PC-9 (cell line): Measurements from ENCODE around the gene CLCA4. TPM values are rescaled to one million over a fixed set of nuclear protein-coding genes. Genes with fewer than 3 reads are reported as not detected.

ENCODE experiments used
- BruUV-seq: library from RNA; stranded (reverse); fragments of 400-500 nt; replicated peaks from 2 replicates; lab custom pipeline; 2021; lab: Mats Ljungman, UMichigan
- CTCF ChIA-PET: fragments of 300-600 bp; sonication (Branson Sonifier 250); formaldehyde crosslinking; loops from one replicate; lab custom pipeline; 2022; ENCODE audit warnings: antibody characterized with exemption; lab: Charles Lee
- POLR2A ChIA-PET: fragments of 300-600 bp; sonication (Branson Sonifier 250); formaldehyde crosslinking; loops from one replicate; lab custom pipeline; 2022; ENCODE audit warnings: antibody characterized with exemption; ENCODE audit not compliant: unreplicated experiment; lab: Charles Lee
- DNase-seq, 2 experiments: peaks; one replicate each; pipeline versions ENCODE4 v3.0.0 to v3.0.0-alpha.2; 2015 to 2022; ENCODE audit warnings: mixed read lengths in 1 of 2
- H2AFZ ChIP-seq: fragments of 200-600 bp; sonication (generic); 2 replicates; pipeline ENCODE4 v1.8.1; 2017; ENCODE audit warnings: antibody characterized with exemption
- H3F3A ChIP-seq: fragments of 200-600 bp; sonication (generic); 2 replicates; pipeline ENCODE4 v1.8.1; 2017; ENCODE audit warnings: antibody characterized with exemption, mild to moderate bottlenecking, low read depth; ENCODE audit not compliant: insufficient read depth
- H3K27ac ChIP-seq: fragments of 200-600 bp; sonication (generic); 2 replicates; pipeline ENCODE4 v1.6.1; 2016; ENCODE audit warnings: mixed run types
- H3K27me3 ChIP-seq: fragments of 200-600 bp; sonication (generic); 2 replicates; pipeline ENCODE4 v1.6.1; 2016; ENCODE audit warnings: low read depth, mixed run types; ENCODE audit not compliant: insufficient read depth
- H3K36me3 ChIP-seq: fragments of 200-600 bp; sonication (generic); 2 replicates; pipeline ENCODE4 v1.6.1; 2016; ENCODE audit warnings: low read depth, mixed run types
- H3K4me1 ChIP-seq: fragments of 200-600 bp; sonication (generic); replicated peaks from 2 replicates; pipeline ENCODE4 v1.6.1; 2016; ENCODE audit warnings: mixed run types; ENCODE audit not compliant: insufficient read depth
- H3K4me2 ChIP-seq: fragments of 200-600 bp; sonication (generic); 2 replicates; pipeline ENCODE4 v1.6.1; 2017; ENCODE audit warnings: mixed run types
- H3K4me3 ChIP-seq: fragments of 200-600 bp; sonication (generic); 2 replicates; pipeline ENCODE4 v1.6.1; 2016; ENCODE audit warnings: mixed run types
- H3K79me2 ChIP-seq: fragments of 200-600 bp; sonication (generic); 2 replicates; pipeline ENCODE4 v1.6.1; 2017; ENCODE audit warnings: low read depth, mixed run types
- H3K9me2 ChIP-seq: fragments of 200-600 bp; sonication (generic); 2 replicates; pipeline ENCODE4 v1.8.1; 2017; ENCODE audit warnings: mild to moderate bottlenecking; ENCODE audit not compliant: insufficient read depth
- H3K9me3 ChIP-seq: fragments of 200-600 bp; sonication (generic); 2 replicates; pipeline ENCODE4 v1.8.1; 2016; ENCODE audit warnings: low read depth; ENCODE audit not compliant: insufficient read depth
- H4K20me1 ChIP-seq: fragments of 200-600 bp; sonication (generic); 2 replicates; pipeline ENCODE4 v1.8.1; 2017; ENCODE audit not compliant: insufficient read depth
- EZH2 ChIP-seq: fragments of 200-600 bp; sonication (generic); IDR thresholded peaks from 2 replicates; pipeline ENCODE4 v1.8.0; 2017; ENCODE audit warnings: antibody characterized with exemption, low read depth
- intact Hi-C: fragments of 100-400 bp; cut with micrococcal nuclease; formaldehyde crosslinking; loops from one replicate; pipeline ENCODE4 v1.10.0; 2022; ENCODE audit not compliant: unreplicated experiment
- total RNA-seq: library from RNA; stranded (reverse); gene quantifications from 2 replicates; pipeline ENCODE4 v1.2.3, GENCODE V29; 2021
- TF ChIP-seq, protein P1 (sequence below): fragments of 200-600 bp; sonication (generic); conservative IDR thresholded peaks from 2 replicates; pipeline ENCODE4 v1.6.1; 2017; ENCODE audit warnings: mixed run types, antibody characterized with exemption, mild to moderate bottlenecking, moderate library complexity

Gene CLCA4
- total RNA-seq, 1 experiment from 2014 or later, result not detected

- CTCF ChIA-PET, result no interaction called here
- Histone ChIP-seq H3K4me1 (no peaks in the 10 kb centered on the region), H3K79me2 (no peaks in the 10 kb centered on the region), H2AFZ (no peak overlapping the region), H4K20me1 (no peaks in the 10 kb centered on the region), H3K4me2 (no peak overlapping the region), H3K36me3 (no peaks in the 10 kb centered on the region), H3K4me3 (no peak overlapping the region), H3K27me3 (no peaks in the 10 kb centered on the region), H3K9me3 (no peaks in the 10 kb centered on the region), H3K27ac (no peak overlapping the region), H3K9me2 (no peaks in the 10 kb centered on the region; the same call in 1 of the 2 replicates), H3F3A (no peaks in the 10 kb centered on the region)
- DNase-seq, result no peak
- intact Hi-C loops, result no loop called here
- BruUV-seq, result no TSS peak
- POLR2A ChIA-PET, result no interaction called here
- no peak for TF ChIP-seq EZH2
- TF ChIP-seq, protein P1, sequence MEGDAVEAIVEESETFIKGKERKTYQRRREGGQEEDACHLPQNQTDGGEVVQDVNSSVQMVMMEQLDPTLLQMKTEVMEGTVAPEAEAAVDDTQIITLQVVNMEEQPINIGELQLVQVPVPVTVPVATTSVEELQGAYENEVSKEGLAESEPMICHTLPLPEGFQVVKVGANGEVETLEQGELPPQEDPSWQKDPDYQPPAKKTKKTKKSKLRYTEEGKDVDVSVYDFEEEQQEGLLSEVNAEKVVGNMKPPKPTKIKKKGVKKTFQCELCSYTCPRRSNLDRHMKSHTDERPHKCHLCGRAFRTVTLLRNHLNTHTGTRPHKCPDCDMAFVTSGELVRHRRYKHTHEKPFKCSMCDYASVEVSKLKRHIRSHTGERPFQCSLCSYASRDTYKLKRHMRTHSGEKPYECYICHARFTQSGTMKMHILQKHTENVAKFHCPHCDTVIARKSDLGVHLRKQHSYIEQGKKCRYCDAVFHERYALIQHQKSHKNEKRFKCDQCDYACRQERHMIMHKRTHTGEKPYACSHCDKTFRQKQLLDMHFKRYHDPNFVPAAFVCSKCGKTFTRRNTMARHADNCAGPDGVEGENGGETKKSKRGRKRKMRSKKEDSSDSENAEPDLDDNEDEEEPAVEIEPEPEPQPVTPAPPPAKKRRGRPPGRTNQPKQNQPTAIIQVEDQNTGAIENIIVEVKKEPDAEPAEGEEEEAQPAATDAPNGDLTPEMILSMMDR, result no peak
Measured at GRCh38 chr1:86530211-86530845, 16.6 kb upstream of the CLCA4 start.

DNA sequence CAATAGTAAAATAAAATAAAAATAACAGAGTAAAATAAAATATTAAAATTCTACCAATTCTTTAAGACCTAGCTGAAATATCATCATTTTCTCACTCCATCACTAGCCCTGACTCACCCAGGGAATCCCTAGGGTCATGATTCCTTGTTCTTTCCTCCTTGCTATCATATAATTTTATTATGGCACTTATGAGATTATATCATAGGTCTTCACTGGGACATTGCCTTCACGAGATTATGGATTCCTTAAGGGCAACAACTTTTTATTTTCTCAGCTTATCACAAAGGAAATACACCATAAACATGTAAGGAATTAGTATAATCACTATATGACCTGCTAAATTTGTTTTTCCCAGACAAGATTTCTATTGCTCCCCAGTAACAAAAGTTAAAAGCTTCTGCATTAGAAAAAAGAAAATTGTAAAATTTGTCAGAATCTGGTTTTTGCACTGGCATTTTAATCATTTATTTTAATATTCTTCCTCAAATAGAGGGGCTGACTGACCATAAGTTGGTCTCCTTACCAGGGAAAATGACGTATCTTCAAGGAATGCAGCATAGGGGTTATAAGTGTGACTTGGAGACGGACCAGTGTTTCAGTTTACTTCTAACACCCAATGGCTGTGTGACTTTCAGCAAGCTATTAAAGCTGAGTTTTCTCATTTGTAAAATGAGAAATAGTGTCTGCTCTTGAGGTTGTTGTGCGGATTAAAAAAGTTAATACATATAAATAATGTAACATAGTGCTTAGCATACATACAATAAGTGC is 8.8 kb upstream of the CLCA4 start:
- BruUV-seq, result no TSS peak
- TF ChIP-seq, protein P1, result no peak
- TF ChIP-seq EZH2, result no peak
- Histone ChIP-seq H3K79me2 (no peaks in the 10 kb centered on the region), H3K9me2 (no peaks in the 10 kb centered on the region), H3K27me3 (no peaks in the 10 kb centered on the region), H3K4me1 (peaks cover 9% of the 10 kb centered on the region), H3K4me3 (no peak overlapping the region), H3F3A (peaks cover 7% of the 10 kb centered on the region; the same call in 1 of the 2 replicates), H3K4me2 (no peak overlapping the region), H3K36me3 (no peaks in the 10 kb centered on the region), H3K9me3 (0 out of 2 replicates have a peak, but pooled peaks cover 3% of the 10 kb centered on the region), H2AFZ (no peak overlapping the region), H4K20me1 (no peaks in the 10 kb centered on the region), H3K27ac (no peak overlapping the region)
- CTCF ChIA-PET, result no interaction called here
- intact Hi-C loops, result no loop called here
- POLR2A ChIA-PET, result no interaction called here
- no peak for DNase-seq

GRCh38 chr1:86538775-86539174 is 8.1 kb upstream of the CLCA4 start:
- no peaks in the 10 kb centered on the region for H3K27me3 ChIP-seq
- no peak overlapping the region for H3K4me2 ChIP-seq
- POLR2A ChIA-PET, result no interaction called here
- TF ChIP-seq, protein P1, result no peak
- TF ChIP-seq EZH2, result no peak
- BruUV-seq, result no TSS peak
- peaks cover 8% of the 10 kb centered on the region; the same call in 1 of the 2 replicates for H3F3A ChIP-seq
- CTCF ChIA-PET, result no interaction called here
- no peak for DNase-seq
- H3K9me3 ChIP-seq, result 0 out of 2 replicates have a peak, but pooled peaks cover 3% of the 10 kb centered on the region
- no peaks in the 10 kb centered on the region for H3K79me2 ChIP-seq
- no peaks in the 10 kb centered on the region for H3K36me3 ChIP-seq
- no peaks in the 10 kb centered on the region for H4K20me1 ChIP-seq
- peaks cover 10% of the 10 kb centered on the region for H3K4me1 ChIP-seq
- H3K9me2 ChIP-seq, result 0 out of 2 replicates have a peak, but pooled peaks cover 2% of the 10 kb centered on the region
- no peak overlapping the region for H3K4me3 ChIP-seq
- no peak overlapping the region for H2AFZ ChIP-seq
- intact Hi-C loops, result no loop called here
- no peak overlapping the region for H3K27ac ChIP-seq
